Measurements from ENCODE around the gene PELI1. TPM values are rescaled to one million over a fixed set of nuclear protein-coding genes. Genes with fewer than 3 reads are reported as not detected.

The PELI1 gene
- total and polyA plus RNA-seq, 2 of the 8 experiments (the other 6 are each of a cell fraction or from before 2014, with no cell fraction given), result 21.8 to 57.1 TPM

DNA sequence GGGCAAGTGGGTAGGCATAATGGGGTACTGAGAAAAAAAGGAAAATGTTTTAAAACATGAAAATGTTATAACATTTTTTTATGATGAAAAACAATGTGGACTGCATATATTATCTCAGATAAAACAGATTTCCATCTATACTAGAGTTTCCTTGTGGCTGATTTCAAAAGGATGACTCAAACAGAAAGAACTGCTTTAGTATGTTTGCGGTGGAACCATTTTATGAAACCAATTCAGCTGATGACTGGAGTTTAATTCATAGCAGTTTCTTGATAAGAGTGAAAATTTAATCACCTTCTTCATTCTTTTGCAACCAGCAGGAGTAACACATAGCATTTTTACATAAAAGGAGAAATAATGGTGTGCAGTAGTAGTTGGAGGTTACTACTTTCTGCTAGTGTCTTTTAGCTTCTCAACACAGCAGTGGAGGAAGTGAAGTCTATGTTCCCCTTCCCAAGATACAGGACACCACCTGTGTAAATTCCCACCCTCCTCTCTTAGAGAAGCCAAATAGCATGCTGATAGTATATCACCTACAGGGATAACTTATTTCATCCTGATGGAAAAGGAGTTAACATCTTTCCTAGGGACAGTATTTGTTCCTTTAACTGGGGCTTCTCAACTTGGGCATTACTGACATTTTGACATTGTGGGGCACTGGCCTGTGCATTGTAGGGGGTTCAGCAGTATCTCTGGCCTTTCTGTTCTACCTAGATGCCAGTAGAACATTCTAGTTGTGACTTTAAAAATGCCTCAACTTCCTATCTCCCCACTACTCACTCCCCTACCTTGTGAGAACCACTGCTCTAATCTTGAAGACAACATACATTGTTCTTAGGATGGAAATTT lies 29.9 kb downstream of the PELI1 start:
- WGBS, 2 experiments (ENCODE audit: extremely low coverage in 1 of 2, insufficient coverage in 1 of 2, insufficient read length in 1 of 2, insufficient replicate concordance in 2 of 2, low coverage in 1 of 2, low lambda C conversion rate in 2 of 2, missing lambda C conversion rate in 1 of 2), result 91% methylated on average over 1 of the region's 1 CpG; no CpG with 5 or more reads in 1 of the 2 experiments
- H3K27ac ChIP-seq (ENCODE audit: low read depth, low read length), result no peak overlapping the region
- no peak overlapping the region for H3K4me3 ChIP-seq (ENCODE audit: extremely low read depth in 1 of 4, insufficient read depth in 2 of 4, low read depth in 3 of 4, low read length in 4 of 4)

More for the DNA sequence above, 29.9 kb downstream of the PELI1 start:
- Histone ChIP-seq H3K23ac (ENCODE audit: insufficient read length) (no peak overlapping the region), H3K79me1 (ENCODE audit: low read depth, low read length) (peaks cover 3% of the 10 kb centered on the region; the same call in 1 of the 2 replicates), H3K79me2 (ENCODE audit: control insufficient read depth in 1 of 2, insufficient read depth in 2 of 2, low read length in 2 of 2) (peaks cover 0 to 97% of the 10 kb centered on the region in 2 experiments; a peak in 3 of 4 replicates), H3K4me1 (replicated peaks in 1 of 4; ENCODE audit: control insufficient read depth in 3 of 4, insufficient read depth in 4 of 4, low read length in 3 of 4) (peaks cover 0 to 5% (median 4%) of the 10 kb centered on the region in 4 experiments; a peak in 4 of 7 replicates), H2AK5ac (ENCODE audit: low read depth, low read length) (no peak overlapping the region), H2BK120ac (replicated peaks; ENCODE audit: low read depth, low read length) (no peak overlapping the region), H3K14ac (ENCODE audit: insufficient read length) (no peak overlapping the region), H3K23me2 (ENCODE audit: low read depth, low read length) (no peaks in the 10 kb centered on the region), H3K27me3 (replicated peaks in 1 of 4; ENCODE audit: control insufficient read depth in 3 of 4, extremely low read depth in 1 of 4, insufficient read depth in 3 of 4, low read length in 3 of 4) (no peaks in the 10 kb centered on the region), H4K8ac (ENCODE audit: extremely low read depth, insufficient read depth, low read length) (no peak overlapping the region), H4K5ac (ENCODE audit: insufficient read length, low read depth, low read length) (no peak overlapping the region), H4K20me1 (replicated peaks in 1 of 2; ENCODE audit: control insufficient read depth in 1 of 2, insufficient read depth in 2 of 2, low read length in 2 of 2) (peaks cover 6 to 7% of the 10 kb centered on the region in 2 experiments), H2AFZ (ENCODE audit: low read length) (no peak overlapping the region), H3K4me2 (ENCODE audit: insufficient read depth in 1 of 2, low read depth in 2 of 2, low read length in 2 of 2) (no peak overlapping the region), H2BK20ac (ENCODE audit: low read length) (no peak overlapping the region), H3K36me3 (ENCODE audit: control insufficient read depth in 2 of 4, insufficient read depth in 4 of 4, low read length in 3 of 4) (no peaks in the 10 kb centered on the region), H2BK15ac (ENCODE audit: low read length) (no peak overlapping the region), H3K18ac (ENCODE audit: extremely low read depth, low read length) (no peak overlapping the region), H3K9ac (replicated peaks in 1 of 4; ENCODE audit: extremely low read depth in 1 of 4, low read depth in 3 of 4, low read length in 3 of 4) (no peak overlapping the region), H3K56ac (replicated peaks; ENCODE audit: insufficient read length, low read depth, low read length) (no peak overlapping the region), H3K9me3 (ENCODE audit: insufficient read depth in 2 of 2, low read depth in 1 of 2, low read length in 1 of 2) (no peaks in the 10 kb centered on the region), H4K91ac (replicated peaks; ENCODE audit: insufficient read length, low read length) (no peak overlapping the region), H2BK5ac (ENCODE audit: low read depth, low read length) (no peak overlapping the region), H3K4ac (replicated peaks; ENCODE audit: insufficient read length, low read depth, low read length) (no peak overlapping the region), H2BK12ac (ENCODE audit: low read depth, low read length) (no peak overlapping the region)
- no peak for FAIRE-seq
- TF ChIP-seq SUZ12 (IDR thresholded peaks at IDR 0.05; ENCODE audit: low read length) (no peak), ATF2 (IDR thresholded peaks at IDR 0.05; ENCODE audit: low read length) (no peak), SP4 (IDR thresholded peaks at IDR 0.05; ENCODE audit: low read length) (no peak), CTBP2 (IDR thresholded peaks at IDR 0.05; ENCODE audit: borderline replicate concordance, insufficient read depth, insufficient read length, low read length) (no peak), SIN3A (conservative IDR thresholded peaks at IDR 0.05 in 1 of 2, IDR thresholded peaks at IDR 0.05 in 1 of 2; ENCODE audit: low read depth in 1 of 2, low read length in 2 of 2) (no peak), TAF7 (optimal IDR thresholded peaks at IDR 0.05; ENCODE audit: borderline replicate concordance, low read depth, low read length) (no peak), ATF3 (IDR thresholded peaks at IDR 0.05; ENCODE audit: insufficient read depth, low read depth, low read length) (no peak)
- CTCF ChIA-PET (ENCODE audit: partially characterized antibody), result interaction anchor here (1.5 kb wide), 1 partner anchor 65 kb away, joined by 3 read pairs; no protein-coding TSS in a partner anchor
- POLR2A ChIA-PET (ENCODE audit: partially characterized antibody), result interaction anchor here (1.2 to 1.9 kb wide), 2 partner anchors 10 to 12 kb away, joined by 4 read pairs; no protein-coding TSS in a partner anchor
- DNase-seq (ENCODE audit: low read depth in 1 of 2, low spot score in 2 of 2), result no peak
